Measurements from ENCODE around the gene ZNRF3.

ZNRF3 gene

GRCh38 chr22:29040385-29041275, 157.3 kb downstream of the ZNRF3 start:
- H3K4me3 ChIP-seq (ENCODE audit: low read depth in 1 of 5, low read length in 5 of 5), result peak overlapping the region in 1 of 5 donors; percentile 9
- no peak overlapping the region for H3K27ac ChIP-seq (ENCODE audit: low read depth, low read length)
- no peaks in the 10 kb centered on the region for H3K9me3 ChIP-seq (ENCODE audit: control insufficient read depth in 5 of 5, low read length in 5 of 5)
- peaks cover 0 to 13% (median 8%) of the 10 kb centered on the region in 5 donors for H3K36me3 ChIP-seq (ENCODE audit: control insufficient read depth in 5 of 5, insufficient read depth in 5 of 5, low read length in 5 of 5)
- H3K9ac ChIP-seq (ENCODE audit: low read length in 5 of 5), result no peak overlapping the region
- peaks cover 0 to 14% (median 8%) of the 10 kb centered on the region in 5 donors for H3K4me1 ChIP-seq (ENCODE audit: control insufficient read depth in 5 of 5, insufficient read depth in 5 of 5, low read length in 5 of 5)
- H3K27me3 ChIP-seq (ENCODE audit: control insufficient read depth in 5 of 5, insufficient read depth in 4 of 5, low read length in 5 of 5), result no peaks in the 10 kb centered on the region

DNA sequence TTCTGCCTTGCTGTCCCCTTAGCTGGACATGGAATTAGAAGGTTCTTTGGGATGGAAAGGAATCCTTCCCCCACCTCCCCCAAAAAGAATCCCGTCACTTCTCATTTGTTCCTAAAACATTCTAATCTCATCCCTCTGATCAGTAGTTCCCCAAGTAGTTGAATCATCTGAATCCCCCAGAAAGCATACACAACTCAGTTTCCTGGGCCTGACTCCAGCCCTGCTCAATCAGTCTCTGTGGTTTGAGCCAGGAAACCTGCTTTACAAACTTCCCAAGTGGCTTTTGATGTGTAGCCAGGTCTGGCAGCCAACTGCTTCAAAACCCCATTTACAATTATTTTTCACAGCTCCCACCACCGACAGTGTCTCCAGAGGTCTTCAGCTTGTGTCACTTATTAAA, 158.0 kb downstream of the ZNRF3 start:
- no peaks in the 10 kb centered on the region for H3K27me3 ChIP-seq (ENCODE audit: control insufficient read depth in 5 of 5, insufficient read depth in 4 of 5, low read length in 5 of 5)
- peaks cover 0 to 21% (median 16%) of the 10 kb centered on the region in 5 donors for H3K36me3 ChIP-seq (ENCODE audit: control insufficient read depth in 5 of 5, insufficient read depth in 5 of 5, low read length in 5 of 5)
- no peaks in the 10 kb centered on the region for H3K9me3 ChIP-seq (ENCODE audit: control insufficient read depth in 5 of 5, low read length in 5 of 5)
- peaks cover 0 to 14% (median 8%) of the 10 kb centered on the region in 5 donors for H3K4me1 ChIP-seq (ENCODE audit: control insufficient read depth in 5 of 5, insufficient read depth in 5 of 5, low read length in 5 of 5)
- no peak overlapping the region for H3K27ac ChIP-seq (ENCODE audit: low read depth, low read length)
- no peak overlapping the region for H3K4me3 ChIP-seq (ENCODE audit: low read depth in 1 of 5, low read length in 5 of 5)
- peak overlapping the region in 1 of 5 donors; percentile 32 for H3K9ac ChIP-seq (ENCODE audit: low read length in 5 of 5)

GRCh38 chr22:29043906-29044575, 160.7 kb downstream of the ZNRF3 start:
- H3K27ac ChIP-seq (ENCODE audit: low read depth, low read length), result peak overlapping the region; percentile 51
- H3K9me3 ChIP-seq (ENCODE audit: control insufficient read depth in 5 of 5, low read length in 5 of 5), result no peaks in the 10 kb centered on the region
- peaks cover 0 to 14% (median 8%) of the 10 kb centered on the region in 5 donors for H3K4me1 ChIP-seq (ENCODE audit: control insufficient read depth in 5 of 5, insufficient read depth in 5 of 5, low read length in 5 of 5)
- H3K36me3 ChIP-seq (ENCODE audit: control insufficient read depth in 5 of 5, insufficient read depth in 5 of 5, low read length in 5 of 5), result peaks cover 4 to 42% (median 41%) of the 10 kb centered on the region in 5 donors
- H3K9ac ChIP-seq (ENCODE audit: low read length in 5 of 5), result peak overlapping the region in 1 of 5 donors; percentile 6
- H3K4me3 ChIP-seq (ENCODE audit: low read depth in 1 of 5, low read length in 5 of 5), result no peak overlapping the region
- H3K27me3 ChIP-seq (ENCODE audit: control insufficient read depth in 5 of 5, insufficient read depth in 4 of 5, low read length in 5 of 5), result no peaks in the 10 kb centered on the region

DNA sequence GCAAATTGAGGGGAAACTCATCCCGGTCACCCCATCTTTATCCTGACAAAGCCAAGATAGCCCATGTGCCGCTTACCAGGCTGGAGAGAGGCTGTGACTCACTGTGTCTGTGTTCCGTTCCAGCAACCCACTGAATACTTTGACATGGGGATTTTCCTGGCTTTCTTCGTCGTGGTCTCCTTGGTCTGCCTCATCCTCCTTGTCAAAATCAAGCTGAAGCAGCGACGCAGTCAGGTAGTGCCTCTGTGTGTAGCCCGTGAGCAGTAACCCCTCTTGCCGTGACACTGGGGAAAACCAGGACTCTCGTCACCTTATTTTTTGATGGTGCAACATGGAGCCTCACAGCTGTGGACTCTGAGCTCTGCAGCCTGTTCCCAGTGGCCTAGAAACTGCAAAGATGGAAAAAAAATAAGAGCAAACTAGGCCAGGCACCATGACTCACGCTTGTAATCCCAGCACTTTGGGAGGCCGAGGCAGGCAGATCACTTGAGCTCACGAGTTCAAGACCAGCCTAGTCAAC, 161.3 kb downstream of the ZNRF3 start:
- peaks cover 4 to 49% (median 48%) of the 10 kb centered on the region in 5 donors for H3K36me3 ChIP-seq (ENCODE audit: control insufficient read depth in 5 of 5, insufficient read depth in 5 of 5, low read length in 5 of 5)
- H3K9me3 ChIP-seq (ENCODE audit: control insufficient read depth in 5 of 5, low read length in 5 of 5), result no peaks in the 10 kb centered on the region
- no peak overlapping the region for H3K4me3 ChIP-seq (ENCODE audit: low read depth in 1 of 5, low read length in 5 of 5)
- H3K4me1 ChIP-seq (ENCODE audit: control insufficient read depth in 5 of 5, insufficient read depth in 5 of 5, low read length in 5 of 5), result peaks cover 0 to 14% (median 8%) of the 10 kb centered on the region in 5 donors
- H3K27me3 ChIP-seq (ENCODE audit: control insufficient read depth in 5 of 5, insufficient read depth in 4 of 5, low read length in 5 of 5), result no peaks in the 10 kb centered on the region
- H3K9ac ChIP-seq (ENCODE audit: low read length in 5 of 5), result no peak overlapping the region
- peak overlapping the region; percentile 51 for H3K27ac ChIP-seq (ENCODE audit: low read depth, low read length)

GRCh38 chr22:29048822-29049654, 165.7 kb downstream of the ZNRF3 start:
- no peak overlapping the region for H3K9ac ChIP-seq (ENCODE audit: low read length in 5 of 5)
- H3K4me1 ChIP-seq (ENCODE audit: control insufficient read depth in 5 of 5, insufficient read depth in 5 of 5, low read length in 5 of 5), result no peaks in the 10 kb centered on the region
- H3K36me3 ChIP-seq (ENCODE audit: control insufficient read depth in 5 of 5, insufficient read depth in 5 of 5, low read length in 5 of 5), result peaks cover 4 to 58% (median 55%) of the 10 kb centered on the region in 5 donors
- H3K27me3 ChIP-seq (ENCODE audit: control insufficient read depth in 5 of 5, insufficient read depth in 4 of 5, low read length in 5 of 5), result no peaks in the 10 kb centered on the region
- H3K27ac ChIP-seq (ENCODE audit: low read depth, low read length), result no peak overlapping the region
- no peak overlapping the region for H3K4me3 ChIP-seq (ENCODE audit: low read depth in 1 of 5, low read length in 5 of 5)
- H3K9me3 ChIP-seq (ENCODE audit: control insufficient read depth in 5 of 5, low read length in 5 of 5), result no peaks in the 10 kb centered on the region

GRCh38 chr22:29049655-29050263, 166.4 kb downstream of the ZNRF3 start:
- Histone ChIP-seq H3K4me1 (ENCODE audit: control insufficient read depth in 5 of 5, insufficient read depth in 5 of 5, low read length in 5 of 5) (no peaks in the 10 kb centered on the region), H3K27me3 (ENCODE audit: control insufficient read depth in 5 of 5, insufficient read depth in 4 of 5, low read length in 5 of 5) (no peaks in the 10 kb centered on the region), H3K27ac (ENCODE audit: low read depth, low read length) (no peak overlapping the region), H3K36me3 (ENCODE audit: control insufficient read depth in 5 of 5, insufficient read depth in 5 of 5, low read length in 5 of 5) (peaks cover 4 to 57% (median 51%) of the 10 kb centered on the region in 5 donors), H3K9ac (ENCODE audit: low read length in 5 of 5) (no peak overlapping the region), H3K4me3 (ENCODE audit: low read depth in 1 of 5, low read length in 5 of 5) (no peak overlapping the region), H3K9me3 (ENCODE audit: control insufficient read depth in 5 of 5, low read length in 5 of 5) (no peaks in the 10 kb centered on the region)

DNA sequence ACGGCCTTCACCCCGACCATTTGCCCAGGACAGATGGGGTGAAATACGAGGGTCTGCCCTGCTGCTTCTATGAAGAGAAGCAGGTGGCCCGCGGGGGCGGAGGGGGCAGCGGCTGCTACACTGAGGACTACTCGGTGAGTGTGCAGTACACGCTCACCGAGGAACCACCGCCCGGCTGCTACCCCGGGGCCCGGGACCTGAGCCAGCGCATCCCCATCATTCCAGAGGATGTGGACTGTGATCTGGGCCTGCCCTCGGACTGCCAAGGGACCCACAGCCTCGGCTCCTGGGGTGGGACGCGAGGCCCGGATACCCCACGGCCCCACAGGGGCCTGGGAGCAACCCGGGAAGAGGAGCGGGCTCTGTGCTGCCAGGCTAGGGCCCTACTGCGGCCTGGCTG, 167.1 kb downstream of the ZNRF3 start:
- no peak overlapping the region for H3K27ac ChIP-seq (ENCODE audit: low read depth, low read length)
- H3K9me3 ChIP-seq (ENCODE audit: control insufficient read depth in 5 of 5, low read length in 5 of 5), result no peaks in the 10 kb centered on the region
- H3K4me3 ChIP-seq (ENCODE audit: low read depth in 1 of 5, low read length in 5 of 5), result no peak overlapping the region
- no peaks in the 10 kb centered on the region for H3K27me3 ChIP-seq (ENCODE audit: control insufficient read depth in 5 of 5, insufficient read depth in 4 of 5, low read length in 5 of 5)
- no peaks in the 10 kb centered on the region for H3K4me1 ChIP-seq (ENCODE audit: control insufficient read depth in 5 of 5, insufficient read depth in 5 of 5, low read length in 5 of 5)
- no peak overlapping the region for H3K9ac ChIP-seq (ENCODE audit: low read length in 5 of 5)
- H3K36me3 ChIP-seq (ENCODE audit: control insufficient read depth in 5 of 5, insufficient read depth in 5 of 5, low read length in 5 of 5), result peaks cover 4 to 55% (median 51%) of the 10 kb centered on the region in 5 donors

DNA sequence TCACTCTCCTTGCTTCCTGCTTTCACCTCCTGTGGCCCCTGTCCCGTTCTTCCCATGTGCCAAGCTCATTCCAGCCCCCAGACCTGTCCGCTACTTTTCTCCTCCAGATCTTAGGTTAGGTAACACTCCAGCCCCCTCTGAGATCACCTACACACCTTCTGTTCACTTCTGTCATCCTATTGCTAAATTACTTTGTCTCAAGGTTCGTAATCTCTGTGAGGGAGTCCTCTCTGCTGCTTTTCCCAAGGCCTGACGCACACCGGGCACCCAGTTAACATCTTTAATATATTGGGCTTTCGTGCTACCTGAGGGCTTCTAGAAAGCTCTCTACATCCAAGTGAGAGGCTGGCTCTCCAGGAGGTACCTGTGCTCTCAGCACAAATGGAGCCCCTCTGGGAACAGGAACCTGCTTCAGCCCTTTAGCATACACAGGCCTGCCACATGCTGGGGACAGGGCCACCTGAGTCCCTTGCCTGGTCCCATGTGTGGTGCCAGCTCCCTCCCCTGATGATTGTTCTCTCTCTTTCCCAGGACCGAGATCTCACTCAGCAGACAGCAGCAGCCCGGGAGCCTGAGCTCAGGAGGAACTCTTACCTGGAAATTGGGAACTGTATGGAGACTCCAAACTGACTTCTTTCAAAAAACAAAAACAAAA, 169.8 kb downstream of the ZNRF3 start:
- Histone ChIP-seq H3K4me1 (ENCODE audit: control insufficient read depth in 5 of 5, insufficient read depth in 5 of 5, low read length in 5 of 5) (no peaks in the 10 kb centered on the region), H3K27ac (ENCODE audit: low read depth, low read length) (no peak overlapping the region), H3K9me3 (ENCODE audit: control insufficient read depth in 5 of 5, low read length in 5 of 5) (no peaks in the 10 kb centered on the region), H3K27me3 (ENCODE audit: control insufficient read depth in 5 of 5, insufficient read depth in 4 of 5, low read length in 5 of 5) (no peaks in the 10 kb centered on the region), H3K36me3 (ENCODE audit: control insufficient read depth in 5 of 5, insufficient read depth in 5 of 5, low read length in 5 of 5) (peaks cover 0 to 30% (median 27%) of the 10 kb centered on the region in 5 donors), H3K4me3 (ENCODE audit: low read depth in 1 of 5, low read length in 5 of 5) (no peak overlapping the region), H3K9ac (ENCODE audit: low read length in 5 of 5) (no peak overlapping the region)

DNA sequence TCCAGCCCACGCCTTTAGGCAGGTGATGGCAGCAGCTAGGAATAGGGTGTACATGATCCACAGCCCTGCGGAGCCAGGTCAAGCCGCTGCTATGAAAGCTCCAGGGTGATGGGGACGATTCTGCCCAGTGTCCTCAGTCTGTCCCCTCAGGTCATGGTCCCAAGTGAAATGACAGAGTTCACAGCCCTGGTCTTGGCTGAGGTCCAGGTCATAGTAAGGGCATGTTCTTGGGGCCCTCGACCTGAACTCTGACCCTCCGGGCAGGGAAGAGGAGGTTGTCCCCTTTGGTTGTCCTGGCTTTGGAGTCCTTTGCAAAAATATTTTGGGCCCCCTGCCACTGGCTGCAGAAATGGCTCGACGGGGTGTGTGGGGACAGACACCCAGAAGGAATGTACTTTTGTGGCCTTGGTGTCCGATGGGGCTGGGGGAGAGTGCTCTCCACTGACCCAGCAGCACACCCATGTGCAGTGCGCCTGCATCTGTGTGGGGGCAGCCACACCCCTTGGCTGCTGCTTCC, 170.9 kb downstream of the ZNRF3 start:
- Histone ChIP-seq H3K36me3 (ENCODE audit: control insufficient read depth in 5 of 5, insufficient read depth in 5 of 5, low read length in 5 of 5) (peaks cover 0 to 19% (median 15%) of the 10 kb centered on the region in 5 donors), H3K9me3 (ENCODE audit: control insufficient read depth in 5 of 5, low read length in 5 of 5) (no peaks in the 10 kb centered on the region), H3K4me3 (ENCODE audit: low read depth in 1 of 5, low read length in 5 of 5) (no peak overlapping the region), H3K27ac (ENCODE audit: low read depth, low read length) (no peak overlapping the region), H3K9ac (ENCODE audit: low read length in 5 of 5) (no peak overlapping the region), H3K27me3 (ENCODE audit: control insufficient read depth in 5 of 5, insufficient read depth in 4 of 5, low read length in 5 of 5) (no peaks in the 10 kb centered on the region), H3K4me1 (ENCODE audit: control insufficient read depth in 5 of 5, insufficient read depth in 5 of 5, low read length in 5 of 5) (no peaks in the 10 kb centered on the region)
